OCI-LY7 (cell line): Measurements from ENCODE around the gene GOLGA5.

ENCODE experiments used
- EZH2phosphoT487 ChIP-seq: fragments of 200-600 bp; sonication (generic); IDR thresholded peaks from 2 replicates; pipeline ENCODE4 v1.6.1; 2018; ENCODE audit warnings: low read depth, borderline replicate concordance, mild to moderate bottlenecking, mixed run types, antibody characterized with exemption, low read length, moderate library complexity, mixed read lengths
- TF ChIP-seq, protein P1 (sequence below): fragments of 200-600 bp; sonication (generic); conservative IDR thresholded peaks from 2 replicates; pipeline ENCODE4 v1.5.1; 2014; ENCODE audit warnings: mild to moderate bottlenecking, antibody characterized with exemption, low read length, moderate library complexity, mixed read lengths

DNA sequence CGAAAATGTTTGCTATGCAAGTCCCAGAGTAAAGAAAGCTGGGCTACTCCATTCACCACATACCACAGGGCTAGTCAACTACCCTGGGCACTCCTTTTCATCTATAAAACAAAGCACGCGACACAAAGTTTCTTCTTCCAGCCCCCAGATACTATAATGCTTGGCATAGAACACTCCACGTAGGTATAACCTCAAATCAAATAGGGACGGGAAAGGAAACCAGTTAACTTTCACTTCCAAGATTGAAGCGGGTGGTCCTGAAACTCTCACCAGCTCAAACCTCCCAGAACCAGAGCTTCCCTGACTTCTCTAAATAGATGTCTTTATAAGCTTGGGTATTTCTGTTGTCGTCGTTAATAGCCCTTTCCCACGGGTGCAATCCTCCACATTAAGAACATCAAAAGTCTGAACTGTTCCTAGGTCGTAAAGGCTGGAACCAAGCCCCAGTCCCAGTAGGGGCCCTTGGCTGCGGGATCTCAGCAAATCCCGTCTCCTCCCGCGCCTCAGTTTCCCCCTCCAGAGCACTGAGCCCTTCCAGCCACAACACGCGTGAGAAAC lies 46.3 kb upstream of the GOLGA5 start:
- TF ChIP-seq, protein P1, sequence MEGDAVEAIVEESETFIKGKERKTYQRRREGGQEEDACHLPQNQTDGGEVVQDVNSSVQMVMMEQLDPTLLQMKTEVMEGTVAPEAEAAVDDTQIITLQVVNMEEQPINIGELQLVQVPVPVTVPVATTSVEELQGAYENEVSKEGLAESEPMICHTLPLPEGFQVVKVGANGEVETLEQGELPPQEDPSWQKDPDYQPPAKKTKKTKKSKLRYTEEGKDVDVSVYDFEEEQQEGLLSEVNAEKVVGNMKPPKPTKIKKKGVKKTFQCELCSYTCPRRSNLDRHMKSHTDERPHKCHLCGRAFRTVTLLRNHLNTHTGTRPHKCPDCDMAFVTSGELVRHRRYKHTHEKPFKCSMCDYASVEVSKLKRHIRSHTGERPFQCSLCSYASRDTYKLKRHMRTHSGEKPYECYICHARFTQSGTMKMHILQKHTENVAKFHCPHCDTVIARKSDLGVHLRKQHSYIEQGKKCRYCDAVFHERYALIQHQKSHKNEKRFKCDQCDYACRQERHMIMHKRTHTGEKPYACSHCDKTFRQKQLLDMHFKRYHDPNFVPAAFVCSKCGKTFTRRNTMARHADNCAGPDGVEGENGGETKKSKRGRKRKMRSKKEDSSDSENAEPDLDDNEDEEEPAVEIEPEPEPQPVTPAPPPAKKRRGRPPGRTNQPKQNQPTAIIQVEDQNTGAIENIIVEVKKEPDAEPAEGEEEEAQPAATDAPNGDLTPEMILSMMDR = no peak
- TF ChIP-seq EZH2phosphoT487 = no peak
